Measurements from ENCODE around the gene C1orf198. TPM values are rescaled to one million over a fixed set of nuclear protein-coding genes. Genes with fewer than 3 reads are reported as not detected.

Gene C1orf198
- total RNA-seq, 1 donor from 2014 or later: 13.8 TPM

- DNase-seq (ENCODE audit: low read depth, low spot score): no peak
Observed at GRCh38 chr1:230833511-230833910, 34.8 kb downstream of the C1orf198 start.

GRCh38 chr1:230832476-230832875, 35.8 kb downstream of the C1orf198 start:
- DNase-seq (ENCODE audit: low read depth, low spot score): no peak

GRCh38 chr1:230831771-230832170, 36.5 kb downstream of the C1orf198 start:
- DNase-seq (ENCODE audit: low read depth, low spot score): no peak

- DNase-seq (ENCODE audit: low read depth, low spot score): no peak
Observed at GRCh38 chr1:230828421-230828820, 39.9 kb downstream of the C1orf198 start.

GRCh38 chr1:230827801-230828200, 40.5 kb downstream of the C1orf198 start:
- DNase-seq (ENCODE audit: low read depth, low spot score): no peak

- no peak for DNase-seq (ENCODE audit: low read depth, low spot score)
Observed at GRCh38 chr1:230827081-230827681, 41.1 kb downstream of the C1orf198 start.

GRCh38 chr1:230826166-230826875, 42.0 kb downstream of the C1orf198 start:
- no peak for DNase-seq (ENCODE audit: low read depth, low spot score)

GRCh38 chr1:230825761-230826160, 42.6 kb downstream of the C1orf198 start:
- DNase-seq (ENCODE audit: low read depth, low spot score): no peak

GRCh38 chr1:230824919-230825721, 43.2 kb downstream of the C1orf198 start:
- DNase-seq (ENCODE audit: low read depth, low spot score): no peak

GRCh38 chr1:230824551-230824918, 43.8 kb downstream of the C1orf198 start:
- no peak for DNase-seq (ENCODE audit: low read depth, low spot score)

- DNase-seq (ENCODE audit: low read depth, low spot score): no peak
Observed at GRCh38 chr1:230823931-230824381, 44.4 kb downstream of the C1orf198 start.

- no peak for DNase-seq (ENCODE audit: low read depth, low spot score)
Observed at GRCh38 chr1:230823426-230823825, 44.9 kb downstream of the C1orf198 start.

- no peak for DNase-seq (ENCODE audit: low read depth, low spot score)
Observed at GRCh38 chr1:230822092-230822581, 46.2 kb downstream of the C1orf198 start.

GRCh38 chr1:230821346-230821745, 47.0 kb downstream of the C1orf198 start:
- no peak for DNase-seq (ENCODE audit: low read depth, low spot score)

- DNase-seq (ENCODE audit: low read depth, low spot score): no peak
Observed at GRCh38 chr1:230820568-230820967, 47.8 kb downstream of the C1orf198 start.

- DNase-seq (ENCODE audit: low read depth, low spot score): no peak
Observed at GRCh38 chr1:230819976-230820375, 48.3 kb downstream of the C1orf198 start.

GRCh38 chr1:230818901-230819300, 49.4 kb downstream of the C1orf198 start:
- DNase-seq (ENCODE audit: low read depth, low spot score): no peak

- no peak for DNase-seq (ENCODE audit: low read depth, low spot score)
Observed at GRCh38 chr1:230818367-230818766, 50.0 kb downstream of the C1orf198 start.

GRCh38 chr1:230816018-230816417, 52.3 kb downstream of the C1orf198 start:
- DNase-seq (ENCODE audit: low read depth, low spot score): no peak

- no peak for DNase-seq (ENCODE audit: low read depth, low spot score)
Observed at GRCh38 chr1:230814949-230815692, 53.2 kb downstream of the C1orf198 start.

GRCh38 chr1:230812568-230812967, 55.8 kb downstream of the C1orf198 start:
- DNase-seq (ENCODE audit: low read depth, low spot score): no peak

All from pulmonary artery endothelial cell (primary cell).